GM10266 (cell line): ENCODE data around the gene GRIN2A.

Experiments
- DNase-seq: peaks from one replicate; pipeline ENCODE4 v3.0.0; 2012; ENCODE audit errors: extremely low spot score
- TF ChIP-seq, protein P1 (sequence below): IDR thresholded peaks from 2 replicates; pipeline ENCODE4 v1.5.1; 2012; ENCODE audit warnings: mild to moderate bottlenecking, low read depth; ENCODE audit not compliant: control insufficient read depth, insufficient read depth; ENCODE audit errors: missing control alignments

Gene GRIN2A

DNA sequence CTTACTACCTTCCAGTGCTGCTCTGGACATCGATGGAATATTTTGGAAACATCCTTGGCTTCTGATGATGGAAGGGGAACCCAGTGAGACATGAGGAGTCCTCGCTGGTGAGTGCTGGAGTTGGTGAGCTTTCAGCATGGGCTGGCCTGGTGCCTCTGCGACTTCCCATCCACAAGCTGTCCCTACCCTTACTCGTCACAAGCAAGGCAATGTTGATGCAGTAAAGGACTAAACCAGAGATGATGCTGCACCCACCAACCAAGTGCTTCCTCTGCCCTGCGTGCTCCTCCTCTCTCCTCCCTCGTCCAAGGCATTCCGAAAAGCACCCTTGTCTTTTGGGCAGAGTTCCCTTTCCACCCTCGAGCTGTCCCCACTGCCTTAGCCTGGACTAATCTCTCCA, 154.7 kb downstream of the GRIN2A start:
- TF ChIP-seq, protein P1, sequence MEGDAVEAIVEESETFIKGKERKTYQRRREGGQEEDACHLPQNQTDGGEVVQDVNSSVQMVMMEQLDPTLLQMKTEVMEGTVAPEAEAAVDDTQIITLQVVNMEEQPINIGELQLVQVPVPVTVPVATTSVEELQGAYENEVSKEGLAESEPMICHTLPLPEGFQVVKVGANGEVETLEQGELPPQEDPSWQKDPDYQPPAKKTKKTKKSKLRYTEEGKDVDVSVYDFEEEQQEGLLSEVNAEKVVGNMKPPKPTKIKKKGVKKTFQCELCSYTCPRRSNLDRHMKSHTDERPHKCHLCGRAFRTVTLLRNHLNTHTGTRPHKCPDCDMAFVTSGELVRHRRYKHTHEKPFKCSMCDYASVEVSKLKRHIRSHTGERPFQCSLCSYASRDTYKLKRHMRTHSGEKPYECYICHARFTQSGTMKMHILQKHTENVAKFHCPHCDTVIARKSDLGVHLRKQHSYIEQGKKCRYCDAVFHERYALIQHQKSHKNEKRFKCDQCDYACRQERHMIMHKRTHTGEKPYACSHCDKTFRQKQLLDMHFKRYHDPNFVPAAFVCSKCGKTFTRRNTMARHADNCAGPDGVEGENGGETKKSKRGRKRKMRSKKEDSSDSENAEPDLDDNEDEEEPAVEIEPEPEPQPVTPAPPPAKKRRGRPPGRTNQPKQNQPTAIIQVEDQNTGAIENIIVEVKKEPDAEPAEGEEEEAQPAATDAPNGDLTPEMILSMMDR: no peak

DNA sequence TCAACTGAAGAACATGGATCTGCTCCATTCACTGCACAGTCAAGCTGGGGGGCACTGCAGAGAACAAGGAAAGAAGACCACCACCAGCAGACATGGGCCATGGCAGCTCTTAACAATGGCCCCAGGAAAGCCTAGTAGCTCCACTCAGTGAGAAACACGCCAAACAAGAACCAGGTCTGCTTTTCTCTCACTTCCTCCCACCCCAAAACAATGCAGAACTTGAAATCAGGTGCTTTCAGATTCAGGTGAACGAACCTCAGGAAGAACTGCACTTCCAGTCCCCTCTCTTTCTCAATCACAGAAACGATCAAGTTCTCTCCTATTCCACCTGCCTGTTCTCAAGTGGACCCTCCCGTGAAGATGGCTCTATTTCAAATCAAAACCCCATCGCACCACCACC, 155.6 kb downstream of the GRIN2A start:
- TF ChIP-seq, protein P1: no peak
- DNase-seq: no peak

More for the DNA sequence above, 154.7 kb downstream of the GRIN2A start:
- DNase-seq: no peak

DNA sequence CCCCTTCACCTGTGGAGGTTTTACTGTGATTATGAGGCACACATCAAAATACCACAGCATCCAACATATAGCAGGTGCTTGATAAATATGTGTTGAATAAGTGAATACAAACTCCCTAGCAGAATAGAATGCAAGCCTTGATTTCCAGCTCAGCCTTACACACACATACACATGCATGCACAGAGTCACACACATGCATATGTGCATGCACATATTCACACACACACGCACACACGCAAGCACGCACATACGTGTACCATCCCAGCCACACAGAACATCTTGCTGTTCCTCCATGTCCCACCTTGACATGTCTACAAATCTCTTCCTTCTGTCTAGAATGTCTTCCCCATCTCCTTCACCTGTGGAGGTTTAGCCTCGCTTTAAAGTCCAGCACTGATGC, 160.1 kb downstream of the GRIN2A start:
- TF ChIP-seq, protein P1: no peak
- no peak for DNase-seq

DNA sequence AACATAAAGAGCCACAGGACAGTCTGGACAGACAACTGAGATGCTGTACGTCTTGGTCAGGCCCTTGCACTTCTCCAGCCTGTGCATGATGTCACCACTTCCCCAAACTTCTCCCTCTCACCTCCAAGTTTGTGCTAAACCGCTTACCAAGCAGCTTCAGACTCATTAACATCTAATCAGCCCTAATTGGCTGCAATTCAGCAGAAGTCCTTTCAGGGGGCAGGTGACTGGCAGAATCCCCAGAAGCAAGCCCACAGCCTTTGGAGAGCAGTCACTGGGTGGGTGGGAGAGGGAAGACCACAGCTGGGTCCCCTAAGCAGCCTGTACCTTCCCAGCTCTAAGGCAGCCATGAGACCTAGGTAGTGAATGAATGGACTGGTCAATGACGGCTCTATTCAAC, 161.4 kb downstream of the GRIN2A start:
- no peak for DNase-seq
- TF ChIP-seq, protein P1: no peak

DNA sequence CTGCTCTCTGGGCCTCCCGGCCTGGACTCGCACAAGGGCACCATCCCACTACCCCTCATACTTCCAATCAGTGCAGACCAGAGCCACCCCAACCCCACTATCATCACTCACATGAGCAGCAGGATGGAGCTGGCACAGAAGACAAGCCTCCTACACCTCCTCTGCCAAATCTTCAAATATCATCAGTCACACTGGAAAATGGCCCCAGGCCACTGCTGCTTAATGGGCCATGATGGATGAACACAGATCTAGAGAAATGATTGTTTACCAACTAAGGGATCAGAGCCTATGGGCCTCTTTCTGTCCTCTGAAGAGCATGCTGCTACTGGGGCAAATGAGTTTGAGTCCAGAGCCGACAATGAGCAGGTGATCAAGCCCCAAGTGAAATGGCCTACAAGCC, 165.5 kb downstream of the GRIN2A start:
- TF ChIP-seq, protein P1: no peak
- no peak for DNase-seq

DNA sequence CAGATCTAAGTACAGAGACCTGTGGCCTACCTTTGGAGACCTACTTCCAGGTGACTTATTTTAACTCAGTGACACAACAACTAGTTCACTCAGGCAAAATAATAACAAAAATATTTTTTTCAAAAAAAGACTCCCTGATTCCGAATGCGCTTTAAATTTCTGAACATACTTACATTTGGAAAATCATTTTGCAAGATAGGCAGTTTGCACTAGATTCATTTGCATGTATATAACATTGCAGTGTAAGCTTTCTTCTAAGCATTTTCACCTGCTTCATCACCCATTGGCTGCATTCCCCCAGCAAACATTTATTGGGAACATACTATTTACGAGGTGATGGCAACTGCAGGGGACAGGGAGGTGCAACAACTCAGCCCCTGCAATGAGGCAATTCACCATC, 166.8 kb downstream of the GRIN2A start:
- DNase-seq: no peak
- TF ChIP-seq, protein P1: no peak

DNA sequence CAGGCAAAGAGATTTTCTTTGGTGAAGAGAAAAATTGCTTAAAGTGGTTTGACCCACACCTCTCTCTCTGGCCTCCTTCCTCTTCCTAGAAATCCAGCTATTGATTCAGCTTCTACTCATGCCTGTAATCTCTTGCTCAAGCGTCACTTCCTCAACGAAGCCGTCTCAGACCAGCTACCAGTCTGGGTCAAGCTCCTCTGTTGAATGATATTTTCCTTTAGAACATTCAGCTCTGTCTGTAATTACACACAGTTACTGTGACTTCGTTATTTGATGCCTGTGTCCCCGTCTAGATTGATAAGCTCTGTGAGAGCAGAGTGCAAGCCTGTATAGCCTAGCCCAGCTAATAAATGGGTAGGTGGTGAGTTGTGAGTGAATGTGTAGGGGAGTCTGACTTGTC, 168.5 kb downstream of the GRIN2A start:
- DNase-seq: no peak
- TF ChIP-seq, protein P1: no peak
